ENCODE data around the gene GPR141. TPM values are rescaled to one million over a fixed set of nuclear protein-coding genes. Genes with fewer than 3 reads are reported as not detected.

GPR141 gene
- total RNA-seq, 1 experiment from 2014 or later, result 1.8 TPM

DNA sequence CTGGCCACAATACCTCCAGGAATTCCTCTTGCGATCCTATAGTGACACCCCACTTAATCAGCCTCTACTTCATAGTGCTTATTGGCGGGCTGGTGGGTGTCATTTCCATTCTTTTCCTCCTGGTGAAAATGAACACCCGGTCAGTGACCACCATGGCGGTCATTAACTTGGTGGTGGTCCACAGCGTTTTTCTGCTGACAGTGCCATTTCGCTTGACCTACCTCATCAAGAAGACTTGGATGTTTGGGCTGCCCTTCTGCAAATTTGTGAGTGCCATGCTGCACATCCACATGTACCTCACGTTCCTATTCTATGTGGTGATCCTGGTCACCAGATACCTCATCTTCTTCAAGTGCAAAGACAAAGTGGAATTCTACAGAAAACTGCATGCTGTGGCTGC lies 56.8 kb downstream of the GPR141 start:
- Mint-ChIP-seq H3K27ac (no peak overlapping the region), H3K9me3 (no peaks in the 10 kb centered on the region), H3K4me3 (no peak overlapping the region), H3K4me1 (0 out of 2 replicates have a peak, but pooled peaks cover 4% of the 10 kb centered on the region), H3K36me3 (no peaks in the 10 kb centered on the region), H3K27me3 (ENCODE audit: low read depth) (no peaks in the 10 kb centered on the region)
- ATAC-seq, result no peak
- no peak for DNase-seq (ENCODE audit: low spot score)
- CTCF ChIA-PET, result interaction anchor here (0.6 to 1.5 kb wide), 2 partner anchors 8 kb away, joined by 3 to 7 read pairs; no protein-coding TSS in a partner anchor
- TF ChIP-seq ZNF317 (CRISPR knock-in tag; IDR thresholded peaks at IDR 0.05; ENCODE audit: borderline replicate concordance, low read depth), result no peak
- TF ChIP-seq ETV6 (CRISPR knock-in tag; IDR thresholded peaks at IDR 0.05), result no peak
- no peak for TF ChIP-seq SMAD4 (CRISPR knock-in tag; IDR thresholded peaks at IDR 0.05)
- TF ChIP-seq SMAD3 (CRISPR knock-in tag; IDR thresholded peaks at IDR 0.05; ENCODE audit: borderline replicate concordance), result no peak
- TF ChIP-seq, protein P1, sequence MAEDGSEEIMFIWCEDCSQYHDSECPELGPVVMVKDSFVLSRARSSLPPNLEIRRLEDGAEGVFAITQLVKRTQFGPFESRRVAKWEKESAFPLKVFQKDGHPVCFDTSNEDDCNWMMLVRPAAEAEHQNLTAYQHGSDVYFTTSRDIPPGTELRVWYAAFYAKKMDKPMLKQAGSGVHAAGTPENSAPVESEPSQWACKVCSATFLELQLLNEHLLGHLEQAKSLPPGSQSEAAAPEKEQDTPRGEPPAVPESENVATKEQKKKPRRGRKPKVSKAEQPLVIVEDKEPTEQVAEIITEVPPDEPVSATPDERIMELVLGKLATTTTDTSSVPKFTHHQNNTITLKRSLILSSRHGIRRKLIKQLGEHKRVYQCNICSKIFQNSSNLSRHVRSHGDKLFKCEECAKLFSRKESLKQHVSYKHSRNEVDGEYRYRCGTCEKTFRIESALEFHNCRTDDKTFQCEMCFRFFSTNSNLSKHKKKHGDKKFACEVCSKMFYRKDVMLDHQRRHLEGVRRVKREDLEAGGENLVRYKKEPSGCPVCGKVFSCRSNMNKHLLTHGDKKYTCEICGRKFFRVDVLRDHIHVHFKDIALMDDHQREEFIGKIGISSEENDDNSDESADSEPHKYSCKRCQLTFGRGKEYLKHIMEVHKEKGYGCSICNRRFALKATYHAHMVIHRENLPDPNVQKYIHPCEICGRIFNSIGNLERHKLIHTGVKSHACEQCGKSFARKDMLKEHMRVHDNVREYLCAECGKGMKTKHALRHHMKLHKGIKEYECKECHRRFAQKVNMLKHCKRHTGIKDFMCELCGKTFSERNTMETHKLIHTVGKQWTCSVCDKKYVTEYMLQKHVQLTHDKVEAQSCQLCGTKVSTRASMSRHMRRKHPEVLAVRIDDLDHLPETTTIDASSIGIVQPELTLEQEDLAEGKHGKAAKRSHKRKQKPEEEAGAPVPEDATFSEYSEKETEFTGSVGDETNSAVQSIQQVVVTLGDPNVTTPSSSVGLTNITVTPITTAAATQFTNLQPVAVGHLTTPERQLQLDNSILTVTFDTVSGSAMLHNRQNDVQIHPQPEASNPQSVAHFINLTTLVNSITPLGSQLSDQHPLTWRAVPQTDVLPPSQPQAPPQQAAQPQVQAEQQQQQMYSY (CRISPR knock-in tag; IDR thresholded peaks at IDR 0.05), result no peak
- TF ChIP-seq GABPB1 (CRISPR knock-in tag; IDR thresholded peaks at IDR 0.05), result no peak
- no peak for TF ChIP-seq ZNF396 (CRISPR knock-in tag; IDR thresholded peaks at IDR 0.05; ENCODE audit: borderline replicate concordance)
- no peak for TF ChIP-seq NR3C1 (CRISPR knock-in tag; conservative IDR thresholded peaks at IDR 0.05; ENCODE audit: low read depth)
- TF ChIP-seq SOX15 (CRISPR knock-in tag; IDR thresholded peaks at IDR 0.05), result no peak
- TF ChIP-seq RORB (CRISPR knock-in tag; IDR thresholded peaks at IDR 0.05), result no peak
- TF ChIP-seq, protein P2, sequence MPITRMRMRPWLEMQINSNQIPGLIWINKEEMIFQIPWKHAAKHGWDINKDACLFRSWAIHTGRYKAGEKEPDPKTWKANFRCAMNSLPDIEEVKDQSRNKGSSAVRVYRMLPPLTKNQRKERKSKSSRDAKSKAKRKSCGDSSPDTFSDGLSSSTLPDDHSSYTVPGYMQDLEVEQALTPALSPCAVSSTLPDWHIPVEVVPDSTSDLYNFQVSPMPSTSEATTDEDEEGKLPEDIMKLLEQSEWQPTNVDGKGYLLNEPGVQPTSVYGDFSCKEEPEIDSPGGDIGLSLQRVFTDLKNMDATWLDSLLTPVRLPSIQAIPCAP (CRISPR knock-in tag; IDR thresholded peaks at IDR 0.05), result no peak
- no peak for TF ChIP-seq MYBL2 (CRISPR knock-in tag; IDR thresholded peaks at IDR 0.05)
- TF ChIP-seq ZNF423 (CRISPR knock-in tag; IDR thresholded peaks at IDR 0.05), result no peak
- TF ChIP-seq MXD4 (CRISPR knock-in tag; IDR thresholded peaks at IDR 0.05; ENCODE audit: borderline replicate concordance), result no peak
- TF ChIP-seq NFE2L1 (CRISPR knock-in tag; IDR thresholded peaks at IDR 0.05), result no peak
- no peak for TF ChIP-seq NR2C2 (CRISPR knock-in tag; IDR thresholded peaks at IDR 0.05)
- TF ChIP-seq TCF7 (CRISPR knock-in tag; IDR thresholded peaks at IDR 0.05; ENCODE audit: low read depth), result no peak
- TF ChIP-seq, protein P3, sequence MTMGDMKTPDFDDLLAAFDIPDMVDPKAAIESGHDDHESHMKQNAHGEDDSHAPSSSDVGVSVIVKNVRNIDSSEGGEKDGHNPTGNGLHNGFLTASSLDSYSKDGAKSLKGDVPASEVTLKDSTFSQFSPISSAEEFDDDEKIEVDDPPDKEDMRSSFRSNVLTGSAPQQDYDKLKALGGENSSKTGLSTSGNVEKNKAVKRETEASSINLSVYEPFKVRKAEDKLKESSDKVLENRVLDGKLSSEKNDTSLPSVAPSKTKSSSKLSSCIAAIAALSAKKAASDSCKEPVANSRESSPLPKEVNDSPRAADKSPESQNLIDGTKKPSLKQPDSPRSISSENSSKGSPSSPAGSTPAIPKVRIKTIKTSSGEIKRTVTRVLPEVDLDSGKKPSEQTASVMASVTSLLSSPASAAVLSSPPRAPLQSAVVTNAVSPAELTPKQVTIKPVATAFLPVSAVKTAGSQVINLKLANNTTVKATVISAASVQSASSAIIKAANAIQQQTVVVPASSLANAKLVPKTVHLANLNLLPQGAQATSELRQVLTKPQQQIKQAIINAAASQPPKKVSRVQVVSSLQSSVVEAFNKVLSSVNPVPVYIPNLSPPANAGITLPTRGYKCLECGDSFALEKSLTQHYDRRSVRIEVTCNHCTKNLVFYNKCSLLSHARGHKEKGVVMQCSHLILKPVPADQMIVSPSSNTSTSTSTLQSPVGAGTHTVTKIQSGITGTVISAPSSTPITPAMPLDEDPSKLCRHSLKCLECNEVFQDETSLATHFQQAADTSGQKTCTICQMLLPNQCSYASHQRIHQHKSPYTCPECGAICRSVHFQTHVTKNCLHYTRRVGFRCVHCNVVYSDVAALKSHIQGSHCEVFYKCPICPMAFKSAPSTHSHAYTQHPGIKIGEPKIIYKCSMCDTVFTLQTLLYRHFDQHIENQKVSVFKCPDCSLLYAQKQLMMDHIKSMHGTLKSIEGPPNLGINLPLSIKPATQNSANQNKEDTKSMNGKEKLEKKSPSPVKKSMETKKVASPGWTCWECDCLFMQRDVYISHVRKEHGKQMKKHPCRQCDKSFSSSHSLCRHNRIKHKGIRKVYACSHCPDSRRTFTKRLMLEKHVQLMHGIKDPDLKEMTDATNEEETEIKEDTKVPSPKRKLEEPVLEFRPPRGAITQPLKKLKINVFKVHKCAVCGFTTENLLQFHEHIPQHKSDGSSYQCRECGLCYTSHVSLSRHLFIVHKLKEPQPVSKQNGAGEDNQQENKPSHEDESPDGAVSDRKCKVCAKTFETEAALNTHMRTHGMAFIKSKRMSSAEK (CRISPR knock-in tag; IDR thresholded peaks at IDR 0.05; ENCODE audit: borderline replicate concordance), result no peak
- no peak for TF ChIP-seq CREM (CRISPR knock-in tag; IDR thresholded peaks at IDR 0.05)
- POLR2A ChIA-PET, result interaction anchor here (0.6 kb wide), 1 partner anchor 13 kb away, joined by 6 read pairs; no protein-coding TSS in a partner anchor

DNA sequence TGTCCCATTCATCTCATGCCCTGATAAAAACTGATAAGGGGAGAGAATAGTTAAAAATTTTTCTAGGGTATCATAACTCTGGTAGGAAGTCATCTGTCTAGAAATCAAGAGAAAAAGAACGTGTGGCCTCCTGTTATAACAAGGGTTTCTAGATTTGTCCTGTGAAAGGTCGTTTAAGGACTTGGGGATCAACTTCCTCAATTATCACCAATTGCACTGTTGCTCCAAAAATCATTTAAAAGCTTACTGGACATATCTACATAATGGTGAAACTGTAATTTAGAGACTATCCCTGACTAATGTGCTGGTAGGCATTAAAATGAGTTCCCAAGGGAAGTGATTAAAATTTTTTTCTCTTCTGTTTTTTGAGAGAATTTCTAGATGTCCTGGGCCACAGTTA lies 58.2 kb downstream of the GPR141 start:
- Mint-ChIP-seq H3K27ac (no peak overlapping the region), H3K27me3 (ENCODE audit: low read depth) (no peaks in the 10 kb centered on the region), H3K9me3 (no peaks in the 10 kb centered on the region), H3K36me3 (no peaks in the 10 kb centered on the region), H3K4me3 (no peak overlapping the region), H3K4me1 (peaks cover 4% of the 10 kb centered on the region; the same call in 1 of the 2 replicates)
- ATAC-seq, result no peak
- POLR2A ChIA-PET, result no interaction called here
- CTCF ChIA-PET, result interaction anchor here (1.5 kb wide), 1 partner anchor 9 kb away, joined by 7 read pairs; no protein-coding TSS in a partner anchor
- DNase-seq (ENCODE audit: low spot score), result no peak
- TF ChIP-seq, protein P4, sequence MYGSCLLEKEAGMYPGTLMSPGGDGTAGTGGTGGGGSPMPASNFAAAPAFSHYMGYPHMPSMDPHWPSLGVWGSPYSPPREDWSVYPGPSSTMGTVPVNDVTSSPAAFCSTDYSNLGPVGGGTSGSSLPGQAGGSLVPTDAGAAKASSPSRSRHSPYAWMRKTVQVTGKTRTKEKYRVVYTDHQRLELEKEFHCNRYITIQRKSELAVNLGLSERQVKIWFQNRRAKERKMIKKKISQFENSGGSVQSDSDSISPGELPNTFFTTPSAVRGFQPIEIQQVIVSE (CRISPR knock-in tag; IDR thresholded peaks at IDR 0.05; ENCODE audit: borderline replicate concordance), result no peak
- TF ChIP-seq SMAD4 (CRISPR knock-in tag; IDR thresholded peaks at IDR 0.05) (no peak), ELF4 (CRISPR knock-in tag; IDR thresholded peaks at IDR 0.05; ENCODE audit: low read depth) (no peak)
- TF ChIP-seq, protein P5, sequence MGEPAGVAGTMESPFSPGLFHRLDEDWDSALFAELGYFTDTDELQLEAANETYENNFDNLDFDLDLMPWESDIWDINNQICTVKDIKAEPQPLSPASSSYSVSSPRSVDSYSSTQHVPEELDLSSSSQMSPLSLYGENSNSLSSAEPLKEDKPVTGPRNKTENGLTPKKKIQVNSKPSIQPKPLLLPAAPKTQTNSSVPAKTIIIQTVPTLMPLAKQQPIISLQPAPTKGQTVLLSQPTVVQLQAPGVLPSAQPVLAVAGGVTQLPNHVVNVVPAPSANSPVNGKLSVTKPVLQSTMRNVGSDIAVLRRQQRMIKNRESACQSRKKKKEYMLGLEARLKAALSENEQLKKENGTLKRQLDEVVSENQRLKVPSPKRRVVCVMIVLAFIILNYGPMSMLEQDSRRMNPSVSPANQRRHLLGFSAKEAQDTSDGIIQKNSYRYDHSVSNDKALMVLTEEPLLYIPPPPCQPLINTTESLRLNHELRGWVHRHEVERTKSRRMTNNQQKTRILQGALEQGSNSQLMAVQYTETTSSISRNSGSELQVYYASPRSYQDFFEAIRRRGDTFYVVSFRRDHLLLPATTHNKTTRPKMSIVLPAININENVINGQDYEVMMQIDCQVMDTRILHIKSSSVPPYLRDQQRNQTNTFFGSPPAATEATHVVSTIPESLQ (CRISPR knock-in tag; IDR thresholded peaks at IDR 0.05), result no peak

Measured in WTC11 (cell line).